ENCODE measurements around the gene STK33.

The STK33 gene

DNA sequence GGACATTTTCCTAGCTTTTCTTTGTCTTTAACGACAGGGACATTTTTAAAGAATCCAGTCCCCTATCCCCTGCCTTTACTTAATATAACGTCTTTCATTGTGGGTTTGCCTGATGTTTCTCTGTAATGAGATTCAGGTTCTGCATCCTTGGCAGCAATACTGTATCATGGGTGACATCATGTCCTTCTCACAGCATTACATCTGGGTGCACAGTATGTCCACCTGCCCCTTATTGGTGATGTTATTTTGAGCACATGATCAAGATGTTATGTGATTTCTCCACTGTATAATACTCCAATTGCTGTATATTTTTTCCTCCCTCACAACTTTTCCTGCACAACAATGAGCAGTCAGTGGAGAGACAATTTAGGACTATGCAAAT, 9.7 kb upstream of the STK33 start:
- no peak for DNase-seq (ENCODE audit: low read depth)

DNA sequence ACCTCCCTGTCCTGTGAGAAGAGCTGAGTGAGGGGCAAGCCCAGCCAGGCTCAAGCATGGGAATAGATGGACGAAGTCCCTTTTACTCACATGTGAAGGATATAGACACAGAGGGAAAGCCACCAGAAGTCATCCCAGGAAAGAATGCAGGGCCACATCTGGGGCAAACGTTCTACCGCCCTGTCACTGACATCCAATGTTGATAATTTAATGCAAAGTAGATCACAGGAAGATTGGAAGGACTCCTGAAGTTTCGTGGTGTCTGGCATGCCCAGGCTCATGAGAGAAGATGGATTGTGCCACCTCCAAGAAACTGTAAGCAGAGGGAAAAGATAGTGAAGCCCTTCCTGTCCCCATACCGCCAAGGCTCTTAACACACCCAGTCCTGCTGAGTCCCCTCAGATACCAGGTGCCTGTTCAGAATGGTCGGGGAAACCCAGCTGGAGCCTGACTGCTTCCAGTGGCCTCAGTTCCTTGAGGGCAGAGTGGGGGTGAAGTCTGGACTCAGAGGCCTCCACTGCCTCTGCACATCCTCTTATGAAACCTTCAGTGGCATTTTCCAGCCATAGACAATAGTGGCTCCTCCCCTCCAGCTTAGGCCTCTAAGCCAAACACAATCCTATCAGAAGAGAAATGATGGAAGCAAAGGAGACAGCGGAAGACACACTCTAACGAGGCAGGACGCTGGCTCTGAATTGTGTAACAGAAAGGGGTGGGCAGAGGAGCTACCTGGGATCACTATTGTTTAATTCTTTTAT, 7.5 kb upstream of the STK33 start:
- DNase-seq (ENCODE audit: low read depth): no peak

DNA sequence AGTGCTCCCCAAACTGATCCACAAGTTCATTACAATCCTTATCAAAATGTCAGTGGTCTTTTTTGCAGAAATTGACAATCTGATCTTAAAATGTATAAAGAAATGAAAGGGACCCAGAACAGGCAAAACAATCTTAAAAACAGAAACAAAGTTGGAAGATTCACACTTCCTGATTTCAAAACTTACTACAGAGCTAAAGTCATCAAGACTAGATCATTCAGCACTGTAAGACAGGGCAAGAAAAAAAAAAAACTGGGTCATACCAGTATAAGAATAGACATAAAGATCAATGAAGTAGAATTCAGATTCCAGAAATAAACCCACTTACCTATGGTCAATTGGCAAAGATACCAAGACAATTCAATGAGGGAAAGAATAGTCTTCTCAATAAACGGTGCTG, 4.5 kb upstream of the STK33 start:
- no peak for DNase-seq (ENCODE audit: low read depth)

DNA sequence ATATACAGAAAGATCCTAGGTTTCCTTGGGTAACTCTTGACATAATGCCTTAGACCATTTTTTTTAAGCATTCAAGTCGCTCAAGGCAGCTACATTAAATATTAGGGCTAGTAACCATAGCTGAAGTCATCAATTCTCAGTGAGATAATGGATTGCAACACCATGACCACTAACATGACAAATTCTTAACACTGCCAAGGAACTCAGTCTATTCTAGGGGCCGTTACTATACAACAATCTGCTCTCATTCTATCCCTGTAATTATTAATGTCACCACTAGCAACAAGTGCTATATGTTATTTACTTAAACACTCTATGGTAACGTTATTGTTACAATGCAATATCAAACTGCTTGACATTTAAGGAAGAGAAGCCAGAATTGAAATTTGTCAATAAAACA, 3.2 kb upstream of the STK33 start:
- no peak for DNase-seq (ENCODE audit: low read depth)

DNA sequence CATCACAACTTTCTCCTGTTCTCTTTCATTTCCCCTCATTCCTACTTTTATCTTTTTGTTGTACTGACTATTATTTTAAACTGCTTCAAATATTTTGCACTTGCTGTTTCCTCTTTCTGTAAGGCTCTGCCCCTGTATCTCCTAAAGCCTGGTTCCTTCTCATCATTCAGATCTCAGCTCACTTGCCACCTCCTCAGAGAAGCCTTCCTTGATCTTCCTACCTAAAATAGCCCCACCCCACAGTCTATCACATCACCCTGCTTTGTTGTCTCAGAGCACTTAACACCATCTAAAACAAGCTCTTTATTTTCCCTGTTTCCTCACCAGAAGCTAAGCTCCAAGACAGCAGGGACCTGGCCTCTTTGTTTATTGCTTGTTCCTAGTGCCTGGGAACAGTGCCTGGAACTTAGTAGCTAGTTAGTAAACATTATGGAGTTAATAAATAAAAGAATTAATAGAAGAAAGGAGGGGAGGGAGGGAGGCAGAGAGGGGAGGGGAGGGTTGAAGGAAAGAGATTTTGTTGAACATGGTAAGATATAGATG, 2.5 kb upstream of the STK33 start:
- DNase-seq (ENCODE audit: low read depth): no peak

DNA sequence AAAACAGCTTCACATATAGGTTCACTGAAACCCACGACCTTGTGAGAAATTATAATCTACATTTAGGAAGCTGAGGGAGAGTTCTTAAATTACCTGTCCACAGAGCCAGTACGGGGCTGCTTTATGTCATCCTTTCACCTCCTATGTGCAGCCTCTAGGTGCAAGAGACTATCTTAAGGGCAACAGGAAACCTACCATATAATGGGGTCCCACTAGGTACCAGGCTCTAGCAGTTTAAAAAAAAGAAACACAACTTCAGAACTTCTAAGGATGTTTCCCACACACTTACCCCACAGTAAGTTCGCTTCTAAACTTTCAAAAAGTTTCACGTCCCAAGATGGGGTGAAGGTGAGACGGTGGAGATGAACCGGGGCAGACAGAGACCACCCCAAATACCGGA, 573 bp downstream of the STK33 start:
- DNase-seq (ENCODE audit: low read depth): no peak

DNA sequence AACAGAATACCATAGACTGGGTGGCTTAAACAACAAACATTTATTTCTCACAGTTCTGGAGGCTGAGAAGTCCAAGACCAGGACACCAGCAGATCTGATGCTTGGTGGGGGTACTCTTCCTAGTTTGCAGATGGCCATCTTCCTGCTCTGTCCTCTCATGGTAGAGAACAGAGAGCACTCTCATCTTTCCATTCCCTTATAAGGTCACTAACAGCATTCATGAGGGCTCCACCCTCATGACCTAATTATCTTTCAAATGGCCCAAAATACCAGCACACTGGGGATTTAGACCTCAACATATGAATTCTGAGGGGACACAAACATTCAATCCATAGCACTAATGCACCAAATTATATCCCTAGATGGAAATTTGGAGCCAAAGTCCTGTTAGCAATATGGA, 6.1 kb downstream of the STK33 start:
- DNase-seq (ENCODE audit: low read depth): no peak

DNA sequence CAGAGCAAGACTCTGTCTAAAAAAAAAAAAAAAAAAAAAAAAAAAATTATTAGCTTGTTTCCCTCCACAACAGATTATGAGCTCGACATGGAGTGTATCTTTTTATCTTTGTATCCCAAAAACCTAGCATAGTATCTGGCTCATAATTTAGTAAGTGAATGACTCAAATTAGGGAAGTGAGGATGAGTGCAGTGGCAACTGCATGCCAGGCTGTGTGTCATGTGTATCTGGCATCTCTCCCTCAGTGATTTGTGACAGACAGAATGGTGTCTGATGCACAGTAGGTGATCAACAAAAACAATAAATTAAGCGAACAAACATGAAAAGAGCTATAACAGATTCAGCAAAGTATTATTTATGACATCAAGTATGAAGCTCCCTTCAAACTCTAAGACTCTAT, 7.2 kb downstream of the STK33 start:
- no peak for DNase-seq (ENCODE audit: low read depth)

DNA sequence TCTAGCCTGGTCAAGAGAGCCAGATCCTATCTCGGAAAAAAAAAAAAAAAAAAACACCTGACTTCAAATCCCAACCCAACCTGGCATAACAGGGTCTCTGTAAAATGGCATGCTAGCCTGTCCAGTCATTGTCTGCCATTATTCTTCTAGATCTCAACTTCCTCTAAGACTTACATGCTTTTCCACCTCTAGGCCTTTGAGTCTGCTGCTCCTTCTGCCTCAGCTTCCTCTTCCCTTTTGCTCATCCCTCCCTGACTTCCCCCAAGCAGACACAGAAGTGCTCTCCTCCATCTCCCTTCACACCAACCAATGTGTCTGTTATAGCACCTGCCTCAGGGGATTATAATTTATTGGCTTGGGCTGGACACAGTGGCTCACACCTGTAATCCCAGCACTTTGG, 7.8 kb downstream of the STK33 start:
- no peak for DNase-seq (ENCODE audit: low read depth)

DNA sequence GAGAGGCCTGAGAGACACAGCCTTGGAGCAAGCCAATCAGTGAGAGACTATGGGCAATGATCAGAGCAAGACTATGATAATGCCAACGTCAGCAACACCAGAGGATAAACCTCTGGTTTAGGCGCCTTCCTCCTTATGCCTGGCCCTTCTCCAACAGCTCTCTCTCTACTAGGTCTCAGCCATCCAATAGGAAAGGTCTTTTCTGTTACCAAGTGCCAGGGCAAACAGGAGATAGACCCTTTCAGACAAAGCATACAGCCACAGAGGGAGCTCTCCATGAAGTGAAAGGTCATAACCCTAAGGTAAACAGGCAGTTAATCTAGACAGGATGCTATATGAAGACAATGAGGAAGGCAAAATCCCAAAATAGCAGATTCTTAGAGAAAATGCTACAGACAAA, 9.5 kb downstream of the STK33 start:
- no peak for DNase-seq (ENCODE audit: low read depth)

DNA sequence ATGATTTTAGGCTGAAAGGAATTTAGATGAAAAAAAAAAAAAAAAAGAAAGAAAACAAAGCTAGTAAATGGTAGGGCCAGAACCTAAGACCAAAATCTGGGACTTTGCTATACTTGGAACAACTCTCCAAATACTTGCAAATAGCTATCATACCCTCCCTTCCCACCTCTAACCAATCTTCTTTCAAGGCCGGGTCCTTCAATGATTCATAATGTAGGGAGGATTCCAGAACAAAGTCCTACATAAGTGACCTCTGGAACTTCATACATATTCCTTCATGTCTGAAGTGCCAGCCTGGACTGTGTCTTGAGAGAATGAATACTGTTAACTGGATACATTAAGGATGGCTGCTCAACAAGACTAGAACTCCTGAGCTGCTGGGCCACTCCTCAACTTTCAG, 9.9 kb downstream of the STK33 start:
- DNase-seq (ENCODE audit: low read depth): no peak

DNA sequence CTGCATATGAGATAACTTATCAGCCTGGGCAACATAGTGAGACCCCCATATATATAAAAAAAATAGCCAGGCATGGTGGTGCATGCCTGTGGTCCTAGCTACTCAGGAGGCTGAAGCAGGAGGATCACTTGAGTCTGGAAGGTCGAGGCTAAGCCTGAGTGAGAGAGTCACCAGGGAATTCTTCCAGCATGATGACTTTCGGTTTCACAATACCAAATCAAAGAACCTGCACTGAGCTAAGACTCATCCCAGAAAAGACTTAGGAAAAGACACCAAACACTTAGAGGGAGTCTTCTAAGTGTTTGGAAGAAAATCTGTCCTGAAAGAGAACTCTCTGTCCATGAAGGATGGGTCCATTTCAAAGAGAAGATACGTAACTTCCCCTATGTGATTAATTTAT, 12.7 kb downstream of the STK33 start:
- no peak for DNase-seq (ENCODE audit: low read depth)

DNA sequence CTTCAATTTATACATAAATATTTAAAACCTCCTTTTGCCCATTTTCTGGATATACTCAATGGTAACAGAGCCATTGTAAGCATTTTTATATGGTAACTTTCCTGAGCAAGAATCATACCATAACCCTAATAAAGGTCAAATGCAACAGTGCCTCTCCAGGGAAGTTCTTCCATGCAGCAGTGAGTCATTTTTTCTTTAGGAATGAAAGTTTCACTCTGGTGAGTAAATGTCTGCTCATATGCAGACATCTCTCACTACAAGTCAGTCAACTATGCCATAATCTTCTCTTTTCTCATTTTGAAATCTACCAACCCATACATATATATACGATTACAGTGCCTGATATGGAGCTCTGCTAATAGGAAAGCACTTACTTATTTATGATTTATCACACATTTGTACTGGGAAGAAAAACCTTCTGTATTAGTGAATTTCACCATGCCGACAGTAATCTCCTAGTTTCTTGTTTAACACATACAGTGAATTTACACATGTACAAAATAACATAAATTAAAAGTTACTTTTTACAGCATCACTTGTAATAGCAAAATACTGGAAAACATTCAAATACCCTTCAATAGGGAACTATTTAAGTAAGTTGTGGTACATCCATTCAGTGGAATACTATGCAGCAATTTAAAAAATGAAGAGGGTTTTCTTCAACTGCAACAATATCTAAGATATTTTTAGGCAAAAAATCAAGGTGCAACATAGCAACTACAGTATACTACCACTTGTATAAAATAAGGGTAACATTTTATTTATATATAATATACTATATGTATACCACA, 16.0 kb downstream of the STK33 start:
- no peak for DNase-seq (ENCODE audit: low read depth)

DNA sequence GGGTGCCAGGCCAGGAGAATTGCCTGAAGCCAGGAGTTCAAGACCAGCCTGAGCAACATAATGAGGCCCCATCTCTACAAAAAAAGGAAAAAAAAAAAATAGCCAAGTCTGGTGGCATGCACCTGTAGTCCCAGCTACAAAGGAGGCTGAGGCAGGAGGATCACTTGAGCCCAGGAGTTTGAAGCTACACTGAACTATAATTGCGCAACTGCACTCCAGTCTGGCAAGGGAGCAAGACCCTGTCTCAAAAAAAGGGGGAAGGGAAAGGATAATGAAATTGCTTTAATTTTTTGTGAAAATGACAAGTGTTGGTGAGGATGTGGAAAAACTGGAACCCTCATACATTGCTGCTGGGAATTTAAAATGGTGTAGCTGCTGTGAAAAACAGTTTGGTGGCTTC, 19.2 kb downstream of the STK33 start:
- no peak for DNase-seq (ENCODE audit: low read depth)

DNA sequence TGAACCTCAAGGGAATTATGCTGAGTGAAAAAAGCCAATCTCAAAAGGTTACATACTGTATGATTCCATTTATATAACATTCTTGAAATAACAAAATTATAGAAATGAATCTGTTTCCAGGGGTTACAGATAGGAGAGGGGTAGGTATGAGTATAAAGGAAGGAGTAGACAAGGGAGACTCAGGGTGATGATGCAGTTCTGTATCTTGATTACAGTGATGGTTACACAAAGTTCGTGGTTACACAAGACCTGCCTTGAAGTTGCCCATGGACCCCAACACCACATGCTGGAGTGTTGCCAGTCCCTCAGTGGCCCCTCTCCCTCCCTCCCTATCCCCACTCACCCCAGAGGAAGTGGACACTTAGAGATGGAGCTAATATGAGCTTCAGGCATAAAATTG, 20.3 kb downstream of the STK33 start:
- DNase-seq (ENCODE audit: low read depth): no peak

DNA sequence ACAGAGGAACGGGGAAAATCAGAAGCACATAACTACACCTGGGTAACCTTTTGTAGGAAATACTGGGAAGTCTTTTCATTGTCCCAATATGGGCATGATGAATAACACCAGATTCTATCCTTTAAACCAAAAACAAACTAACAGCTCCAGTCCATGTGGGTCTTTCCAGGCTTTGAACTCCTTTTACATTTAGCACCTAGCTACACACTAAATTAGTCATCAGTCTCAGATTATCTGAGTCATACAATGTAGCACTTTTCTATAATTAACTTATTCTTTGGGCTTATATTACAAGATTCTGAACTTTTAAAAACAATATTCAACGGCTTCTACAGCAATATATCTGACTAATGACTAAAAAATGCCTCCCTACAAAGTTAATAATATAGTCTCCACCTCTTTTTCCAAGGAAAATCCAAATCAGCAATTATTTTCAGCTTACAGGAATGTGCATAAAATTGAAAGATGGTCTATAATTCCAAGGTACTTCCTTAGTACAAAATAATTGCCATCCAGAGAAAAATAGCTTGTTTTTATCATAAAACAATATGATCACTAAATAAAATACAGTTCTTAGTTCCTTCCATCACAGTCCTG, 26.3 kb downstream of the STK33 start:
- DNase-seq (ENCODE audit: low read depth): no peak

DNA sequence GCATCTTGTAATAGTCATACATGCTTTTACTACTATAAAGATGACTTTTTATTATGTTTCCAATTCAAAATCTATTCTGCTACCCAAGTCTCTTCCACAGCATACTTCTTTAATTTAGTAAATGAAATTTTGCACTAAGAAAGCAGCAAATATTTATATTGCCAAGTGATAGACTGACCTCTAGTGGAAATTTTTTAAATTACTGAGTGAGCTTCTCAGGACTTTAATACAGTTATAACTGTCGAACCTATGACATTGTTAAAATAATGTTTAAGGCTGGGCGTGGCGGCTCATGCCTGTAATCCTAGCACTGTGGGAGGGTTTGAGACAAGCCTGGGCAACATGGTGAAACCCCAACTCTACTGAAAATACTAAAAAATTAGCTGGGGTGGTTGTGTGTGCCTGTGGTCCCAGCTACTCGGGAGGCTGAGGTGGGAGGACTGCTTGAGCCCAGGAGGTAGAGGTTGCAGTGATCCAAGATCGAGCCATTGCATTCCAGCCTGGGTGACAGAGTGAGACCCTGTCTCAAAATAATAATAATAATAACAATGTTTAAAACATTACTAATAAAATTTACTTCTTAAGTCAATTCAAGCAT, 27.3 kb downstream of the STK33 start:
- no peak for DNase-seq (ENCODE audit: low read depth)

DNA sequence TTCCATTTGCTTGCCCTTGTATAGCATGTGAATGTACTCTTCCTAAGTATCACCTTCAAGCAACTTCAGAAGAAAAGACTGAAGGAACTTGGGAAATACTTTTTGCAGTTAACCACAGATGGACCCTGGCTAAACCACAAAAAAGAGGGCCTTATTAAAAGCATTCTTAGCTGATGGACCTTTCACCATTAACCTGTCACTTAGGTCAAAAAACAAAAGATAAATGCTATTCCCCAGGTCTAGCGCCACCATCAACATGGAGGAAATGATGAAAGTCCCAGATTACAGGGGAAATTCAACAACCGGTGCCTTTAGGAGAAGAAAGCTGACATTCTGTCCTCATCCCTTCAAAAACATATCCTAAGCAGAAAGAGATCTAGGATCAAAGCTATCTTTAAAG, 29.5 kb downstream of the STK33 start:
- DNase-seq (ENCODE audit: low read depth): no peak

DNA sequence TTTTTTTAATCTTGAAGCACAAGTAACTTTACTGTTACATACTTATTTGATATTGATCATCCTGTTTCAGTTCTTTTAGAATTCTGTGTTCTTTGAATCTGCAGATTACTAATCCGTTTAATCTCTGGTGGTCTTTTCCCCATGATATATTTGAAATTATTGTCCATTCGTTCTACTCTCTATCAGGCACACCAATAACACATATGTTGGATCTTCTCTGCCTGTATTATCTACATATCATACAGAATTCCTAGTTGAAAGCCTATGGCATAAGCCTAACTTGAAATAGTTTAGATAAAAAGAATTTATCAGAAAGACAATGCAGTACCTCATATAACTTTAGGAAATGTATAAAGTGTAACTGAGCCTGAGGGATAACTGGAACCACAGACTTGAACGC, 32.6 kb downstream of the STK33 start:
- no peak for DNase-seq (ENCODE audit: low read depth)

DNA sequence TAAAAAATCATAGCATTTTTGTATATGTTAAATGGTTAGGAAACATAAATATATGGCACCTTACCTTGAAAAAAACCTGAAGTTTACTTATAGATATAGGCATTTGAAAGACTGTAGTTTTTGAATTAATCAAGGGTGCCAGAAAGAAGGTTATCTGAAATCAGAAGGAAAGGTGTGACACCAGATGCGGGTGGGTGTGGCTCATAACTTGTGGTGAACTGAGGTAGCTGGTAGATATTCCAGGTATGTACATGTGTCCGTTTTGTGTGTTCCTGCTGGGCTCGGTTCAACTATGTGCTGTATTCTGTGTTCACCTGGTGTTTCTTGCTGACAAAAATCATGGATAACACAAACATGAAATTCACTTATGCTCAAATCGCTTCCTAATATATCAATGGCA, 35.6 kb downstream of the STK33 start:
- DNase-seq (ENCODE audit: low read depth): no peak

DNA sequence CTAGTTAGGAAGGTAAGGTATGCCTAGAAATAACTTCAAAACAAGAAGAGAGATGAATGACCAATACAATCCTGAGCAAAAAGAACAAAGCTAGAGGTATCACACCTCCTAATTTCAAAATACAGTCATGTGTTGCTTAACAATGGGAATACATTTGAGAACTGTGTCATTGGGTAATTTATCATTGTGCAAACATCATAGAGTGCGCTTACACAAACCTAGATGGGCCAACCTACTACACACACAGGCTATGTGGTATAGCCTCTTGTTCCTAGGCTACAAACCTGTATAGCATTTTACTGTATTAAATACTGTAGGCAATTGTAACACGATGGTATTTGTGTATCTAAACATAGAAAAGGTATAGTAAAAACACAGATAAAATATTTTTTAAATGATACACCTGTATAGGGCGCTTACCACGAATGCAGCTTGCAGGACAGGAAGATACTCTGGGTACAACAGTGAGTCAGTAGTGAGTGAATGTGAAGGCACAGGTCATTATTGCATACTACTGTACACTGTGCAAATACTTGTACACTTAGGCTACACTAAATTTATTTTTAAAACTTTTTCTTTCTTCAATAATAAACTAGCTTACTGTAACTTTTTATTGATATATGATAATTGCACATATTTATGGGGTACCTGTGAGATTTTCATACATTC, 48.2 kb downstream of the STK33 start:
- DNase-seq (ENCODE audit: low read depth): no peak

DNA sequence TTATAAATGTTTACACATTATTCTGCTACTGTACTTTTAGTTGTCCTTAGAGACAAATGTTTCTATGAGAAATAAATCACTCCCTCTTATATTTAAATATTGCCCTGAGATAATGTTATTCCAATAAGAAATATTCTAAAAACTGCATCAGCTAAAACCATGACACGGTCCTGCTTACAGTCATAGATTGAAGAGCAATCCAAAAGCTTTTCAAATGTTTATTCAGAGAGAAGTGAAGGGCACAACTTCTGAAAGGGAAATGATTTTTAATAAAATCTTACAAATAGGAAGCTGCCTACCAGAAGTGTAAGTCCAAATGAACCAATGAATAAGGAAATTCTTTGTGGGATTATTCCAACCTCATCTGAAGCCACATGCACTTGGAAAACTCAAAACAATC, 49.2 kb downstream of the STK33 start:
- no peak for DNase-seq (ENCODE audit: low read depth)
